K562 (cell line): ENCODE data around the gene ILK. TPM values are rescaled to one million over a fixed set of nuclear protein-coding genes. Genes with fewer than 3 reads are reported as not detected.
A peak's percentile ranks its signal among the peaks of the same experiment; 100 is the strongest.

Experiments used
- ATAC-seq: fragments of 200-7000 bp; cut with Tn5 transposase; 3 replicates; pipeline ENCODE4 v1.9.1; 2020; ENCODE audit warnings: moderate library complexity
- BruUV-seq: library from RNA; stranded (reverse); fragments of 400-500 nt; replicated peaks from 2 replicates; lab custom pipeline; 2021; lab: Mats Ljungman, UMichigan
- CTCF ChIA-PET: fragments of 300-600 bp; formaldehyde crosslinking; extraction: SDS; loops from one replicate; lab custom pipeline; 2021; ENCODE audit warnings: low intra/inter-chr PET ratio; lab: Yijun Ruan, JAX
- POLR2A ChIA-PET: fragments of 300-600, 350-650 bp; sonication (Branson Sonifier 250); formaldehyde crosslinking; extraction: SDS; loops from one replicate; lab custom pipeline; 2021; ENCODE audit warnings: antibody characterized with exemption, inconsistent platforms; lab: Yijun Ruan, JAX
- DNase-seq, 4 experiments: peaks; one replicate each; pipeline versions ENCODE4 v3.0.0 to v3.0.0-alpha.2; 2011 to 2018; ENCODE audit warnings: low spot score in 3 of 4, mixed read lengths in 3 of 4; ENCODE audit errors: extremely low read depth in 1 of 4
- FAIRE-seq: peaks from 2 replicates; lab custom pipeline; 2011; peaks lifted over from hg19 to GRCh38; lab: Jason Lieb, UNC
- H2AFZ ChIP-seq: 2 replicates; pipeline ENCODE4 v1.6.0; 2011; ENCODE audit warnings: low read depth, low read length, control low read depth, inconsistent platforms
- H3K27ac ChIP-seq: fragments of 200-600 bp; 3 replicates; pipeline ENCODE4 v1.8.0; 2011; ENCODE audit warnings: low read depth, mild to moderate bottlenecking, control low read depth, inconsistent platforms, low read length, moderate library complexity, mixed read lengths; ENCODE audit errors: extremely low read depth
- H3K27me3 ChIP-seq, 2 experiments: fragments of 300-600 bp in 1 of 2; 2 replicates in 1 of 2; 3 replicates in 1 of 2; pipeline versions ENCODE4 v1.6.0 to v1.8.0; 2011; ENCODE audit warnings: inconsistent platforms in 2 of 2, low read length in 2 of 2, mild to moderate bottlenecking in 1 of 2, mixed read lengths in 1 of 2, moderate library complexity in 1 of 2; ENCODE audit not compliant: control insufficient read depth in 2 of 2, insufficient read depth in 2 of 2
- H3K36me3 ChIP-seq: fragments of 300-600 bp; 3 replicates; pipeline ENCODE4 v1.8.0; 2011; ENCODE audit warnings: mild to moderate bottlenecking, low read length, inconsistent platforms; ENCODE audit not compliant: control insufficient read depth, insufficient read depth
- H3K4me1 ChIP-seq, 2 experiments: fragments of 200-600 bp in 1 of 2; replicated peaks in 1 of 2; 2 replicates in 1 of 2; 3 replicates in 1 of 2; pipeline versions ENCODE4 v1.5.1 to v1.8.0; 2011; ENCODE audit warnings: inconsistent platforms in 2 of 2, low read length in 2 of 2, mild to moderate bottlenecking in 1 of 2, mixed read lengths in 1 of 2, moderate library complexity in 1 of 2; ENCODE audit not compliant: control insufficient read depth in 2 of 2, insufficient read depth in 2 of 2
- H3K4me2 ChIP-seq: 2 replicates; pipeline ENCODE4 v1.6.1; 2011; ENCODE audit warnings: low read length, control low read depth, inconsistent platforms, mixed read lengths; ENCODE audit not compliant: insufficient read depth
- H3K4me3 ChIP-seq: fragments of 200-600 bp; sonication (generic), shearing (Covaris generic); 2 replicates; pipeline ENCODE4 v1.5.1; 2016; ENCODE audit warnings: control low read depth, inconsistent platforms
- H3K79me2 ChIP-seq: fragments of 200-600 bp; 3 replicates; pipeline ENCODE4 v1.8.0; 2011; ENCODE audit warnings: low read length, inconsistent platforms; ENCODE audit not compliant: control insufficient read depth, insufficient read depth
- H3K9ac ChIP-seq, 2 experiments: 2 replicates each; pipeline versions ENCODE4 v1.6.0 to v1.6.1; 2011; ENCODE audit warnings: low read depth in 2 of 2, low read length in 2 of 2, control low read depth in 1 of 2, inconsistent platforms in 1 of 2, mild to moderate bottlenecking in 1 of 2, mixed read lengths in 1 of 2; ENCODE audit not compliant: insufficient read depth in 1 of 2
- H3K9me1 ChIP-seq: one replicate; pipeline ENCODE4 v1.6.0; 2011; ENCODE audit warnings: inconsistent platforms, mild to moderate bottlenecking, low read length, moderate library complexity; ENCODE audit not compliant: control insufficient read depth, insufficient read depth
- H3K9me3 ChIP-seq: replicated peaks from 2 replicates; pipeline ENCODE4 v1.5.1; 2011; ENCODE audit warnings: low read depth, low read length, inconsistent platforms; ENCODE audit not compliant: control insufficient read depth, insufficient read depth
- H4K20me1 ChIP-seq: replicated peaks from 2 replicates; pipeline ENCODE4 v1.6.1; 2011; ENCODE audit warnings: low read length, inconsistent platforms, mixed read lengths; ENCODE audit not compliant: control insufficient read depth, insufficient read depth
- ATF1 ChIP-seq, 2 experiments: fragments of 450-650 bp in 1 of 2; IDR thresholded peaks; 2 replicates each; pipeline ENCODE4 v1.6.1; 2016; ENCODE audit warnings: missing compliant biosample characterization in 1 of 2, missing genetic modification characterization in 1 of 2
- CBFA2T3 ChIP-seq: fragments of 450-650 bp; IDR thresholded peaks from 2 replicates; pipeline ENCODE4 v1.6.1; 2017
- CHD1 ChIP-seq: fragments of 200-600 bp; sonication (generic); IDR thresholded peaks from one replicate; pipeline ENCODE4 v1.6.1; 2012; ENCODE audit warnings: mild to moderate bottlenecking, moderate library complexity, low read length, inconsistent platforms
- EWSR1 ChIP-seq: fragments of 450-650 bp; IDR thresholded peaks from 2 replicates; pipeline ENCODE4 v1.6.1; 2018; ENCODE audit warnings: borderline replicate concordance, mild to moderate bottlenecking, low read depth, moderate library complexity; ENCODE audit not compliant: partially characterized antibody
- JUND ChIP-seq, 2 experiments: IDR thresholded peaks; 2 replicates in 1 of 2; 3 replicates in 1 of 2; pipeline ENCODE4 v1.6.1; 2011; ENCODE audit warnings: borderline replicate concordance in 2 of 2, low read depth in 2 of 2, low read length in 2 of 2, improper control_type of control experiment in 1 of 2, missing biosample characterization in 1 of 2, missing genetic modification characterization in 1 of 2, missing genetic modification reagents in 1 of 2
- L3MBTL2 ChIP-seq: fragments of 450-650 bp; IDR thresholded peaks from 2 replicates; pipeline ENCODE4 v1.6.1; 2016; ENCODE audit warnings: mild to moderate bottlenecking, moderate library complexity
- SAFB2 ChIP-seq: fragments of 200-400 bp; formaldehyde crosslinking; IDR thresholded peaks from 2 replicates; pipeline ENCODE4 v1.6.1; 2018; ENCODE audit warnings: borderline replicate concordance, low read length, low read depth, moderate library complexity; ENCODE audit not compliant: severe bottlenecking
- ZNF165 ChIP-seq: fragments of 250-450 bp; sonication (Bioruptor Pico); IDR thresholded peaks from 2 replicates; pipeline ENCODE4 v1.4.0; 2020; ENCODE audit warnings: borderline replicate concordance
- ZNF274 ChIP-seq: IDR thresholded peaks from 2 replicates; pipeline ENCODE4 v1.6.1; 2011; ENCODE audit warnings: low read depth, mild to moderate bottlenecking, low read length, moderate library complexity, borderline replicate concordance
- WGBS: fragments of 100-300 bp; shearing (Covaris generic); methylation state at CpG from one replicate; pipeline ENCODE4 v1.1.6; 2016; ENCODE audit warnings: low coverage, mixed read lengths; ENCODE audit not compliant: insufficient coverage; ENCODE audit errors: missing lambda C conversion rate; 5-methylcytosine and 5-hydroxymethylcytosine counted together
- in situ Hi-C: fragments of 300-500 bp; cut with MboI; formaldehyde crosslinking; loops from 4 replicates; pipeline ENCODE4 v1.15.0; 2018; ENCODE audit warnings: inconsistent platforms, mixed read lengths
- intact Hi-C: fragments of 100-400 bp; cut with micrococcal nuclease; formaldehyde crosslinking; loops from 2 replicates; pipeline ENCODE4 v1.14.2; 2022
- polyA plus RNA-seq, 8 experiments: library from polyadenylated mRNA; depleted of rRNA in 4 of 8; stranded (reverse) in 5 of 8; unstranded in 3 of 8; fragments of >200 nt; fragmentation: Nextera tagmentation in 2 of 8; fragmentation: Illumina TruSeq in 1 of 8; extraction: Ambion mirVana in 2 of 8; extraction: Trizol in 1 of 8; gene quantifications; 2 replicates each; pipeline versions ENCODE4 v1.2.1 to v1.2.3, GENCODE V29; 2011 to 2014; ENCODE audit warnings: inconsistent platforms in 1 of 8, missing spikeins in 1 of 8
- total RNA-seq, 7 experiments: library from RNA; depleted of rRNA in 6 of 7; stranded (reverse); fragments of >200 nt in 6 of 7; fragmentation: Illumina TruSeq in 2 of 7; extraction: Trizol in 2 of 7; gene quantifications; 2 replicates each; pipeline versions ENCODE4 v1.2.1 to v1.2.3, GENCODE V29; 2011 to 2021; ENCODE audit warnings: low replicate concordance in 1 of 7
- TF ChIP-seq, protein P1 (sequence below): sonication (generic); formaldehyde crosslinking; IDR thresholded peaks from 2 replicates; pipeline ENCODE4 v1.8.1; 2023; ENCODE audit warnings: mild to moderate bottlenecking, missing genetic modification reagents

The ILK gene
- total and polyA plus RNA-seq, 9 of the 15 experiments (the other 6 are each of a cell fraction or from before 2014, with no cell fraction given), result 43.3 to 95.9 (median 58.9) TPM

DNA sequence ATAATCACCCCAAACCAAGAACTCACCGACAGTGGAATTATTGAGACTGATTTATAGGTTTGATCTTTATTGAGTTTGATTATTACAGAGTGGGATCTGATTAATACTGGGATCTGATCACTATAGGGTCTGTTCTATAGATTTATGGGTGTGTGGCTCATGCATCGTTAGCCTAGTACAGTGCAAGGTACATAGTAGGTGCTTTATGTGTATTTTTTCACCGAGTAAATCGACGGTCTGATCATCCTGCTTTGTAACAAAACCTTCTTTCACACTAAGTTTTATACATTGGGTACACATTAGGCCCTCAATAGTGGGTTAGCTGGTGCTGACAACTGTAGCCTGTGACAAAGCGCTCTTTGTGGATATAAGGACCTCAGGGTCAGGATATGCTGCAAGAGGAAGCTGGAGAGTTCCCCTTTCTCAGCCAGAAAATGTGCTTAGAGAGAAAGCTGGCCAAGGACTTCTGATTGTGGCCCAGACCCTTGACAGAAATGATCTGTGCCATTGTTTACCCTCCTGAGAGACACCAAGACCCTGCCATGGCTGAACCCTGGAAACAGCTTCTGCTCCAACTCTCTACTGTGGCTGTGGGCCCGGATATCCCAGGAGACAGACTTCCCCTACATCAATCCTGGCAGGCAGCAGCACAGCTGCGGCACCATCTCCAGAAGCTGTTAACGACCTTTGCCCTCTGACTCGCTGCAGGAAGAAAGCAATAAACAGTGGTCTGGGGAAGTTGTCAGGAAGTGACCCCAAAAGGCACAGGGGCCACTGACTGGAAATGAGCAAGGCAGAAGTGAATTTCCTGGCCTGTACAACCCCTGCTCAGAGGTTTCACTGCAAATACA, 31.7 kb downstream of the ILK start:
- ChIA-PET POLR2A (interaction anchor here (0.8 to 1.5 kb wide), 4 partner anchors 8 to 41 kb away, joined by 3 to 6 read pairs (median 3); partner anchors contain the start of gene TAF10), CTCF (no interaction called here)
- H3K79me2 ChIP-seq, result no peaks in the 10 kb centered on the region
- DNase-seq (peak in 2 of 4 experiments; percentile 47 to 70), ATAC-seq (peak; percentile 51), FAIRE-seq (peak; percentile 73)
- H3K9me1 ChIP-seq, result no peaks in the 10 kb centered on the region
- intact Hi-C loops, result loop anchor here (10.0 kb wide), 1 partner anchor 261 kb away; no protein-coding TSS in a partner anchor
- WGBS, result 35% methylated on average over 10 of the region's 10 CpGs
- H3K27me3 ChIP-seq, result no peaks in the 10 kb centered on the region
- H4K20me1 ChIP-seq, result no peaks in the 10 kb centered on the region
- peak overlapping the region; percentile 38 to 61; a peak in 2 of 4 replicates for H3K9ac ChIP-seq
- BruUV-seq, result no TSS peak
- in situ Hi-C loops, result no loop called here
- H3K4me3 ChIP-seq, result no peak overlapping the region
- H3K36me3 ChIP-seq, result no peaks in the 10 kb centered on the region
- no peaks in the 10 kb centered on the region for H3K9me3 ChIP-seq
- peak overlapping the region; percentile 88 for H2AFZ ChIP-seq
- peak overlapping the region; percentile 53 for H3K4me2 ChIP-seq
- peak overlapping the region; percentile 57 for H3K27ac ChIP-seq
- peaks cover 30% of the 10 kb centered on the region in 2 experiments for H3K4me1 ChIP-seq
- TF ChIP-seq ATF1 (CRISPR knock-in tag; IDR thresholded peaks at IDR 0.05), result no peak
- no peak for TF ChIP-seq ATF1 (tag; IDR thresholded peaks at IDR 0.05)
- TF ChIP-seq L3MBTL2, result 0 out of 2 replicates have a peak, but pooled peaks have one; percentile 18
- TF ChIP-seq, protein P1, sequence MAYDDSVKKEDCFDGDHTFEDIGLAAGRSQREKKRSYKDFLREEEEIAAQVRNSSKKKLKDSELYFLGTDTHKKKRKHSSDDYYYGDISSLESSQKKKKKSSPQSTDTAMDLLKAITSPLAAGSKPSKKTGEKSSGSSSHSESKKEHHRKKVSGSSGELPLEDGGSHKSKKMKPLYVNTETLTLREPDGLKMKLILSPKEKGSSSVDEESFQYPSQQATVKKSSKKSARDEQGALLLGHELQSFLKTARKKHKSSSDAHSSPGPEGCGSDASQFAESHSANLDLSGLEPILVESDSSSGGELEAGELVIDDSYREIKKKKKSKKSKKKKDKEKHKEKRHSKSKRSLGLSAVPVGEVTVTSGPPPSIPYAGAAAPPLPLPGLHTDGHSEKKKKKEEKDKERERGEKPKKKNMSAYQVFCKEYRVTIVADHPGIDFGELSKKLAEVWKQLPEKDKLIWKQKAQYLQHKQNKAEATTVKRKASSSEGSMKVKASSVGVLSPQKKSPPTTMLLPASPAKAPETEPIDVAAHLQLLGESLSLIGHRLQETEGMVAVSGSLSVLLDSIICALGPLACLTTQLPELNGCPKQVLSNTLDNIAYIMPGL, result no peak
- no peak for TF ChIP-seq ZNF165 (CRISPR knock-in tag)
- no peak for TF ChIP-seq EWSR1
- TF ChIP-seq CBFA2T3, result peak; percentile 55
- 0 out of 2 replicates have a peak, but pooled peaks have one; percentile 3 for TF ChIP-seq JUND (IDR thresholded peaks at IDR 0.05; ENCODE audit: borderline replicate concordance, low read depth, low read length)
- TF ChIP-seq JUND (tag; IDR thresholded peaks at IDR 0.05; ENCODE audit: borderline replicate concordance, low read depth, low read length), result no peak
- no peak for TF ChIP-seq SAFB2
- TF ChIP-seq ZNF274, result no peak
- TF ChIP-seq CHD1, result no peak
